ENCODE measurements around the gene EPHA6. TPM values are rescaled to one million over a fixed set of nuclear protein-coding genes. Genes with fewer than 3 reads are reported as not detected.

The EPHA6 gene
- total and polyA plus RNA-seq, 10 of the 15 experiments (the other 5 are each of a cell fraction or from before 2014, with no cell fraction given): not detected

DNA sequence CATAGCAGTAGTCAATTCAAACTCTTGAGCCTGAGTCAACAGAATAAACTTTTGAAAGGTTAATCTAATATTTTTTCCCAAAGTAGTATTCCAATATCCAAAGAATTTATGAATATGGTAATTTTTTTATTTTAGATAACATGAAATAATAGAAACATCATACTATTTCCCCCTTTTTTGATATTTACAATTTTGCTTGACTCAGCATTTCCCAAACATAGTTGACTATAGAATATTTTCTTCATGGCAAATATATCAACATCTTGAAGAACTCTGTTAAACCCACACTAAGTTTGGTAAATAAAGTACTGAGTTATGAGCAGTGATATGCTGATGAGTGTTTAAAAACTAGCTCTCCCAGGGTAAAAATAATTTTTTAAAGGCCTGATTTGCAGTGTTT is 570.2 kb downstream of the EPHA6 start (continued):
- TF ChIP-seq RUNX3 (IDR thresholded peaks at IDR 0.05; ENCODE audit: low read length) (no peak), NRF1 (conservative IDR thresholded peaks at IDR 0.05; ENCODE audit: low read depth, low read length) (no peak), SREBF2 (IDR thresholded peaks at IDR 0.05; ENCODE audit: low read length) (no peak), POLR2AphosphoS2 (IDR thresholded peaks at IDR 0.05; ENCODE audit: low read depth, low read length) (no peak), MXI1 (IDR thresholded peaks at IDR 0.05; ENCODE audit: low read depth, low read length) (no peak), TCF12 (IDR thresholded peaks at IDR 0.05; ENCODE audit: low read depth, low read length) (no peak), HDAC6 (IDR thresholded peaks at IDR 0.05; ENCODE audit: unreplicated experiment) (no peak), ATF7 (IDR thresholded peaks at IDR 0.05; ENCODE audit: low read depth) (no peak), CBX3 (IDR thresholded peaks at IDR 0.05; ENCODE audit: borderline replicate concordance, low read depth) (no peak), IKZF1 (conservative IDR thresholded peaks at IDR 0.05) (no peak)
- TF ChIP-seq, protein P1, sequence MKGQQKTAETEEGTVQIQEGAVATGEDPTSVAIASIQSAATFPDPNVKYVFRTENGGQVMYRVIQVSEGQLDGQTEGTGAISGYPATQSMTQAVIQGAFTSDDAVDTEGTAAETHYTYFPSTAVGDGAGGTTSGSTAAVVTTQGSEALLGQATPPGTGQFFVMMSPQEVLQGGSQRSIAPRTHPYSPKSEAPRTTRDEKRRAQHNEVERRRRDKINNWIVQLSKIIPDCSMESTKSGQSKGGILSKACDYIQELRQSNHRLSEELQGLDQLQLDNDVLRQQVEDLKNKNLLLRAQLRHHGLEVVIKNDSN (IDR thresholded peaks at IDR 0.05; ENCODE audit: borderline replicate concordance, extremely low read length, insufficient read depth, low read depth, low read length): no peak
- TF ChIP-seq, protein P2, sequence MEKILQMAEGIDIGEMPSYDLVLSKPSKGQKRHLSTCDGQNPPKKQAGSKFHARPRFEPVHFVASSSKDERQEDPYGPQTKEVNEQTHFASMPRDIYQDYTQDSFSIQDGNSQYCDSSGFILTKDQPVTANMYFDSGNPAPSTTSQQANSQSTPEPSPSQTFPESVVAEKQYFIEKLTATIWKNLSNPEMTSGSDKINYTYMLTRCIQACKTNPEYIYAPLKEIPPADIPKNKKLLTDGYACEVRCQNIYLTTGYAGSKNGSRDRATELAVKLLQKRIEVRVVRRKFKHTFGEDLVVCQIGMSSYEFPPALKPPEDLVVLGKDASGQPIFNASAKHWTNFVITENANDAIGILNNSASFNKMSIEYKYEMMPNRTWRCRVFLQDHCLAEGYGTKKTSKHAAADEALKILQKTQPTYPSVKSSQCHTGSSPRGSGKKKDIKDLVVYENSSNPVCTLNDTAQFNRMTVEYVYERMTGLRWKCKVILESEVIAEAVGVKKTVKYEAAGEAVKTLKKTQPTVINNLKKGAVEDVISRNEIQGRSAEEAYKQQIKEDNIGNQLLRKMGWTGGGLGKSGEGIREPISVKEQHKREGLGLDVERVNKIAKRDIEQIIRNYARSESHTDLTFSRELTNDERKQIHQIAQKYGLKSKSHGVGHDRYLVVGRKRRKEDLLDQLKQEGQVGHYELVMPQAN (conservative IDR thresholded peaks at IDR 0.05): no peak
- TF ChIP-seq, protein P3, sequence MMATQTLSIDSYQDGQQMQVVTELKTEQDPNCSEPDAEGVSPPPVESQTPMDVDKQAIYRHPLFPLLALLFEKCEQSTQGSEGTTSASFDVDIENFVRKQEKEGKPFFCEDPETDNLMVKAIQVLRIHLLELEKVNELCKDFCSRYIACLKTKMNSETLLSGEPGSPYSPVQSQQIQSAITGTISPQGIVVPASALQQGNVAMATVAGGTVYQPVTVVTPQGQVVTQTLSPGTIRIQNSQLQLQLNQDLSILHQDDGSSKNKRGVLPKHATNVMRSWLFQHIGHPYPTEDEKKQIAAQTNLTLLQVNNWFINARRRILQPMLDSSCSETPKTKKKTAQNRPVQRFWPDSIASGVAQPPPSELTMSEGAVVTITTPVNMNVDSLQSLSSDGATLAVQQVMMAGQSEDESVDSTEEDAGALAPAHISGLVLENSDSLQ (IDR thresholded peaks at IDR 0.05): no peak

Measured in GM12878 (cell line).